Activated CD4-positive, alpha-beta T cell treated with anti-CD3 and anti-CD28 coated beads for 24 hours (primary cell): ENCODE measurements around the gene EXOC4.

Experiments
- DNase-seq, 2 donors: peaks; one replicate each; pipeline ENCODE4 v3.0.0-alpha.2; 2020; ENCODE audit warnings: low read depth in 2 of 2

Gene EXOC4

GRCh38 chr7:133670250-133670649, 417.4 kb downstream of the EXOC4 start:
- no peak for DNase-seq

- DNase-seq, result no peak
Measured at GRCh38 chr7:133672866-133673265, 420.0 kb downstream of the EXOC4 start.

GRCh38 chr7:133674079-133674763, 421.3 kb downstream of the EXOC4 start:
- DNase-seq, result no peak

GRCh38 chr7:133675510-133676218, 422.8 kb downstream of the EXOC4 start:
- no peak for DNase-seq

- DNase-seq, result no peak
Measured at GRCh38 chr7:133676805-133677370, 424.0 kb downstream of the EXOC4 start.

- DNase-seq, result no peak
Measured at GRCh38 chr7:133678137-133678814, 425.4 kb downstream of the EXOC4 start.

- DNase-seq, result no peak
Measured at GRCh38 chr7:133679977-133680376, 427.1 kb downstream of the EXOC4 start.

- no peak for DNase-seq
Measured at GRCh38 chr7:133681529-133681928, 428.7 kb downstream of the EXOC4 start.

GRCh38 chr7:133682364-133683181, 429.7 kb downstream of the EXOC4 start:
- no peak for DNase-seq

- DNase-seq, result no peak
Measured at GRCh38 chr7:133683182-133683454, 430.2 kb downstream of the EXOC4 start.

GRCh38 chr7:133688483-133689239, 435.8 kb downstream of the EXOC4 start:
- DNase-seq, result no peak

- no peak for DNase-seq
Measured at GRCh38 chr7:133690740-133691139, 437.9 kb downstream of the EXOC4 start.

- no peak for DNase-seq
Measured at GRCh38 chr7:133691727-133692610, 439.1 kb downstream of the EXOC4 start.

- DNase-seq, result no peak
Measured at GRCh38 chr7:133693281-133693680, 440.4 kb downstream of the EXOC4 start.

GRCh38 chr7:133696056-133696455, 443.2 kb downstream of the EXOC4 start:
- DNase-seq, result no peak

GRCh38 chr7:133697585-133697984, 444.7 kb downstream of the EXOC4 start:
- no peak for DNase-seq

GRCh38 chr7:133698127-133698526, 445.2 kb downstream of the EXOC4 start:
- DNase-seq, result no peak

- DNase-seq, result no peak
Measured at GRCh38 chr7:133699386-133699785, 446.5 kb downstream of the EXOC4 start.

- no peak for DNase-seq
Measured at GRCh38 chr7:133702078-133702477, 449.2 kb downstream of the EXOC4 start.

GRCh38 chr7:133702960-133703359, 450.1 kb downstream of the EXOC4 start:
- no peak for DNase-seq
